ENCODE measurements around the gene CD81.

CD81 gene

GRCh38 chr11:2358754-2359442, 18.2 kb upstream of the CD81 start:
- no peak for TF ChIP-seq CTCF (IDR thresholded peaks at IDR 0.05; ENCODE audit: low read depth, low read length, missing control alignments)
- DNase-seq (ENCODE audit: extremely low read depth, low read depth): no peak
- no peak overlapping the region for H3K4me3 ChIP-seq (replicated peaks; ENCODE audit: low read depth, low read length)

- DNase-seq (ENCODE audit: extremely low read depth, low read depth): no peak
- TF ChIP-seq CTCF (IDR thresholded peaks at IDR 0.05; ENCODE audit: low read depth, low read length, missing control alignments): no peak
Measured at GRCh38 chr11:2359557-2359956, 17.6 kb upstream of the CD81 start.

GRCh38 chr11:2360081-2360642, 16.9 kb upstream of the CD81 start:
- no peak overlapping the region for H3K4me3 ChIP-seq (replicated peaks; ENCODE audit: low read depth, low read length)
- DNase-seq (ENCODE audit: extremely low read depth, low read depth): no peak
- no peak for TF ChIP-seq CTCF (IDR thresholded peaks at IDR 0.05; ENCODE audit: low read depth, low read length, missing control alignments)

More at GRCh38 chr11:2359557-2359956, 17.6 kb upstream of the CD81 start:
- H3K4me3 ChIP-seq (replicated peaks; ENCODE audit: low read depth, low read length): no peak overlapping the region

GRCh38 chr11:2361565-2361964, 15.5 kb upstream of the CD81 start:
- no peak for TF ChIP-seq CTCF (IDR thresholded peaks at IDR 0.05; ENCODE audit: low read depth, low read length, missing control alignments)
- no peak for DNase-seq (ENCODE audit: extremely low read depth, low read depth)

GRCh38 chr11:2362414-2362813, 14.7 kb upstream of the CD81 start:
- TF ChIP-seq CTCF (IDR thresholded peaks at IDR 0.05; ENCODE audit: low read depth, low read length, missing control alignments): no peak
- no peak for DNase-seq (ENCODE audit: extremely low read depth, low read depth)
- no peak overlapping the region for H3K4me3 ChIP-seq (replicated peaks; ENCODE audit: low read depth, low read length)

More at GRCh38 chr11:2361565-2361964, 15.5 kb upstream of the CD81 start:
- H3K4me3 ChIP-seq (replicated peaks; ENCODE audit: low read depth, low read length): no peak overlapping the region

- DNase-seq (ENCODE audit: extremely low read depth, low read depth): no peak
- no peak for TF ChIP-seq CTCF (IDR thresholded peaks at IDR 0.05; ENCODE audit: low read depth, low read length, missing control alignments)
- no peak overlapping the region for H3K4me3 ChIP-seq (replicated peaks; ENCODE audit: low read depth, low read length)
Measured at GRCh38 chr11:2363130-2363529, 14.0 kb upstream of the CD81 start.

All from HFF-Myc (cell line).